Measurements from ENCODE around the gene CLDN11. TPM values are rescaled to one million over a fixed set of nuclear protein-coding genes. Genes with fewer than 3 reads are reported as not detected.

Gene CLDN11
- total RNA-seq, 2 experiments from 2014 or later = 0.32 to 0.34 TPM

DNA sequence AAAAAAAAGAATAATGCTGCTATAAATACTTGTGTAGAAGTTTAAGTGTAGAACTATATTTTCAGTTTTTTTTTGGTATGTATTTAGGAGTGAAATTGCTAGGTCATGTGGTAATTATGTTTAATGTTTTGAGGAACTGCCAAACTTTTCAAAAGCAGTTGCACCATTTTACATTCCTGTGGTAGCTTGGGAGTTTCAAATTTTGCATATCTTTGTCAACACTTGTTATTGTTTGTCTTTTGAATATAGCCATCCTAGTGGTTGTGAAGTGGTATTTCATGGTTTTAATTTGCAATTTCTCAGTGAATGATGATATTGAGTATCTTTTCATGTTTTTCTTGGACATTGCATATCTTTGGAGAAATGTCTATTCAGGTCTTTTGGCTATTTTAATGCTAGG lies 30.7 kb upstream of the CLDN11 start:
- H3K4me2 ChIP-seq (ENCODE audit: low read length) = no peak overlapping the region
- CTCF ChIA-PET (ENCODE audit: unreplicated experiment) = no interaction called here
- TF ChIP-seq EZH2phosphoT487 (IDR thresholded peaks at IDR 0.05; ENCODE audit: borderline replicate concordance, low read depth, low read length) = no peak
- TF ChIP-seq, protein P1, sequence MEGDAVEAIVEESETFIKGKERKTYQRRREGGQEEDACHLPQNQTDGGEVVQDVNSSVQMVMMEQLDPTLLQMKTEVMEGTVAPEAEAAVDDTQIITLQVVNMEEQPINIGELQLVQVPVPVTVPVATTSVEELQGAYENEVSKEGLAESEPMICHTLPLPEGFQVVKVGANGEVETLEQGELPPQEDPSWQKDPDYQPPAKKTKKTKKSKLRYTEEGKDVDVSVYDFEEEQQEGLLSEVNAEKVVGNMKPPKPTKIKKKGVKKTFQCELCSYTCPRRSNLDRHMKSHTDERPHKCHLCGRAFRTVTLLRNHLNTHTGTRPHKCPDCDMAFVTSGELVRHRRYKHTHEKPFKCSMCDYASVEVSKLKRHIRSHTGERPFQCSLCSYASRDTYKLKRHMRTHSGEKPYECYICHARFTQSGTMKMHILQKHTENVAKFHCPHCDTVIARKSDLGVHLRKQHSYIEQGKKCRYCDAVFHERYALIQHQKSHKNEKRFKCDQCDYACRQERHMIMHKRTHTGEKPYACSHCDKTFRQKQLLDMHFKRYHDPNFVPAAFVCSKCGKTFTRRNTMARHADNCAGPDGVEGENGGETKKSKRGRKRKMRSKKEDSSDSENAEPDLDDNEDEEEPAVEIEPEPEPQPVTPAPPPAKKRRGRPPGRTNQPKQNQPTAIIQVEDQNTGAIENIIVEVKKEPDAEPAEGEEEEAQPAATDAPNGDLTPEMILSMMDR (conservative IDR thresholded peaks at IDR 0.05; ENCODE audit: low read length) = no peak
- intact Hi-C loops (cut with micrococcal nuclease; ENCODE audit: unreplicated experiment) = no loop called here
- no TSS peak for BruUV-seq (replicated peaks)
- peaks cover 97% of the 10 kb centered on the region for H3K36me3 ChIP-seq (ENCODE audit: insufficient read depth, low read length)
- peaks cover 5% of the 10 kb centered on the region; the same call in 1 of the 2 replicates for H4K20me1 ChIP-seq (ENCODE audit: insufficient read depth, low read length)
- H3K27ac ChIP-seq (ENCODE audit: low read depth, low read length, poor library complexity, severe bottlenecking) = no peak overlapping the region
- no peaks in the 10 kb centered on the region for H3K4me1 ChIP-seq (ENCODE audit: insufficient read depth, low read length, poor library complexity, severe bottlenecking)
- no peak overlapping the region for H2AFZ ChIP-seq (ENCODE audit: low read length)
- peaks cover 56% of the 10 kb centered on the region; the same call in 1 of the 2 replicates for H3K79me2 ChIP-seq (ENCODE audit: insufficient read depth, low read depth, low read length)
- POLR2A ChIA-PET = interaction anchor here (0.6 to 5.4 kb wide), 4 partner anchors 13 to 164 kb away, joined by 3 to 29 read pairs (median 6); no protein-coding TSS in a partner anchor
- DNase-seq (ENCODE audit: low spot score) = no peak
- peaks cover 3% of the 10 kb centered on the region; the same call in 1 of the 2 replicates for H3K9me3 ChIP-seq (ENCODE audit: low read length)
- H3K4me3 ChIP-seq (ENCODE audit: low read depth, low read length, poor library complexity, severe bottlenecking) = no peak overlapping the region
- no peaks in the 10 kb centered on the region for H3K9me2 ChIP-seq (ENCODE audit: insufficient read depth, low read length)

DNA sequence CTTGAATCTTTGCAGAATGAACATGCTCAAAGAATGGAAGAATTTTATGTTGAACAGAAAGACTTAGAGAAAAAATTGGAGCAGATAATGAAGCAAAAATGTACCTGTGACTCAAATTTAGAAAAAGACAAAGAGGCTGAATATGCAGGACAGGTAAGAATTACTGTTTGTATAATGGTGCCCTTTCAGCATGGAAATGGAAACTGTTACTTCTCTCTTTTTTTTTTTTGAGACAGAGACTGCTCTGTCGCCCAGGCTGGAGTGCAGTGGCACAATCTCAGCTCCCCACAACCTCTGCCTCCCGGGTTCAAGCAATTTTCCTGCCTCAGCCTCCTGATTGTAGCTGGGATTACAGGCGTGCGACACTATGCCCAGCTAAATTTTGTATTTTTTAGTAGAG lies 27.6 kb upstream of the CLDN11 start:
- H3K9me2 ChIP-seq (ENCODE audit: insufficient read depth, low read length) = no peaks in the 10 kb centered on the region
- no peak overlapping the region for H2AFZ ChIP-seq (ENCODE audit: low read length)
- peaks cover 97% of the 10 kb centered on the region for H3K36me3 ChIP-seq (ENCODE audit: insufficient read depth, low read length)
- no peak overlapping the region for H3K4me2 ChIP-seq (ENCODE audit: low read length)
- no peaks in the 10 kb centered on the region; the same call in 1 of the 2 replicates for H4K20me1 ChIP-seq (ENCODE audit: insufficient read depth, low read length)
- H3K79me2 ChIP-seq (ENCODE audit: insufficient read depth, low read depth, low read length) = peaks cover 70% of the 10 kb centered on the region; the same call in 1 of the 2 replicates
- peaks cover 3% of the 10 kb centered on the region; the same call in 1 of the 2 replicates for H3K9me3 ChIP-seq (ENCODE audit: low read length)
- no peaks in the 10 kb centered on the region for H3K4me1 ChIP-seq (ENCODE audit: insufficient read depth, low read length, poor library complexity, severe bottlenecking)
- DNase-seq (ENCODE audit: low spot score) = no peak
- no peak overlapping the region for H3K27ac ChIP-seq (ENCODE audit: low read depth, low read length, poor library complexity, severe bottlenecking)
- BruUV-seq (replicated peaks) = no TSS peak
- TF ChIP-seq, protein P1 (conservative IDR thresholded peaks at IDR 0.05; ENCODE audit: low read length) = no peak
- TF ChIP-seq EZH2phosphoT487 (IDR thresholded peaks at IDR 0.05; ENCODE audit: borderline replicate concordance, low read depth, low read length) = no peak
- ChIA-PET POLR2A (interaction anchor here (0.6 to 1.8 kb wide), 6 partner anchors 8 to 505 kb away, joined by 3 to 7 read pairs (median 4); no protein-coding TSS in a partner anchor), CTCF (ENCODE audit: unreplicated experiment) (no interaction called here)
- intact Hi-C loops (cut with micrococcal nuclease; ENCODE audit: unreplicated experiment) = no loop called here
- H3K4me3 ChIP-seq (ENCODE audit: low read depth, low read length, poor library complexity, severe bottlenecking) = no peak overlapping the region

DNA sequence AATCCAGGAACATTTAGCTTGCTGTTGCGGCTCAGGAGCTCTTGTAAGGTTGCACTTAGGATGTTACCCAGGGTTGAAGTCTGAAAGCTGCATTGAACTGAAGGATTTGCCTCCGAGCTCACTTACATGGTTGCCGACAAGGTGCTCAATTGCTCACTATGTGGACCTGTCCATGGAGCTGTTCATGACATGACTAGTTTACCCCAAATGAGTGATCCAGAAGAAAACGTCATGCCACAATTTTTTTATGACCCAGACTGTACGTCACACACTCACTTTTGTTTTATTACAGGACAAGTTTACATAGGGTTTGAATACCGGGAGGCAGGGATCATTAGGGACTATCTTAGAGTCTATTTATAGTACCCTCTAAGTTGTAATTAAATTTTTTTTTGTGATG lies 21.0 kb upstream of the CLDN11 start:
- Histone ChIP-seq H3K79me2 (ENCODE audit: insufficient read depth, low read depth, low read length) (peaks cover 38% of the 10 kb centered on the region; the same call in 1 of the 2 replicates), H3K36me3 (ENCODE audit: insufficient read depth, low read length) (peaks cover 60% of the 10 kb centered on the region), H3K9me3 (ENCODE audit: low read length) (no peaks in the 10 kb centered on the region), H3K4me1 (ENCODE audit: insufficient read depth, low read length, poor library complexity, severe bottlenecking) (no peaks in the 10 kb centered on the region), H4K20me1 (ENCODE audit: insufficient read depth, low read length) (no peaks in the 10 kb centered on the region; the same call in 1 of the 2 replicates), H3K9me2 (ENCODE audit: insufficient read depth, low read length) (no peaks in the 10 kb centered on the region), H3K4me3 (ENCODE audit: low read depth, low read length, poor library complexity, severe bottlenecking) (no peak overlapping the region), H3K4me2 (ENCODE audit: low read length) (no peak overlapping the region), H3K27ac (ENCODE audit: low read depth, low read length, poor library complexity, severe bottlenecking) (no peak overlapping the region), H2AFZ (ENCODE audit: low read length) (no peak overlapping the region)
- CTCF ChIA-PET (ENCODE audit: unreplicated experiment) = interaction anchor here (1.5 kb wide), 1 partner anchor 20 kb away, joined by 4 read pairs; no protein-coding TSS in a partner anchor
- POLR2A ChIA-PET = interaction anchor here (0.6 to 1.7 kb wide), 5 partner anchors 9 to 251 kb away, joined by 3 read pairs; no protein-coding TSS in a partner anchor
- TF ChIP-seq EZH2phosphoT487 (IDR thresholded peaks at IDR 0.05; ENCODE audit: borderline replicate concordance, low read depth, low read length) = no peak
- no TSS peak for BruUV-seq (replicated peaks)
- DNase-seq (ENCODE audit: low spot score) = no peak
- intact Hi-C loops (cut with micrococcal nuclease; ENCODE audit: unreplicated experiment) = no loop called here

Measured in OCI-LY7 (cell line).